Neural cell (in vitro differentiated cells): ENCODE results near the gene SMIM38. TPM values are rescaled to one million over a fixed set of nuclear protein-coding genes. Genes with fewer than 3 reads are reported as not detected.

Experiments
- H2AFZ ChIP-seq: fragments of 200-600, 300-800 bp; sonication (generic), shearing (Covaris generic); 2 replicates; pipeline ENCODE4 v1.6.0; 2014; ENCODE audit warnings: low read depth, mild to moderate bottlenecking, antibody characterized with exemption, low read length, moderate library complexity
- H3F3A ChIP-seq: fragments of 200-600 bp; shearing (Covaris generic); 2 replicates; pipeline ENCODE4 v1.6.1; 2016; ENCODE audit warnings: mild to moderate bottlenecking, moderate library complexity, mixed read lengths, antibody characterized with exemption, low read length; ENCODE audit not compliant: insufficient read depth, poor library complexity, severe bottlenecking
- H3K27ac ChIP-seq: fragments of 200-600, 300-800 bp; sonication (generic), shearing (Covaris generic); 2 replicates; pipeline ENCODE4 v1.5.1; 2014; ENCODE audit warnings: mild to moderate bottlenecking, low read length, moderate library complexity
- H3K27me3 ChIP-seq: fragments of 300-800, 200-600 bp; sonication (generic), shearing (Covaris generic); 2 replicates; pipeline ENCODE4 v1.6.0; 2014; ENCODE audit warnings: mild to moderate bottlenecking, low read depth, low read length, moderate library complexity; ENCODE audit not compliant: insufficient read depth
- H3K36me3 ChIP-seq: fragments of 300-800, 200-600 bp; sonication (generic), shearing (Covaris generic); 2 replicates; pipeline ENCODE4 v1.5.1; 2014; ENCODE audit warnings: mild to moderate bottlenecking, antibody characterized with exemption, low read length, moderate library complexity; ENCODE audit not compliant: insufficient read depth
- H3K4me2 ChIP-seq: fragments of 300-800, 200-600 bp; sonication (generic), shearing (Covaris generic); 2 replicates; pipeline ENCODE4 v1.6.0; 2014; ENCODE audit warnings: mild to moderate bottlenecking, low read length
- H3K4me3 ChIP-seq: fragments of 300-800, 200-600 bp; sonication (generic), shearing (Covaris generic); 2 replicates; pipeline ENCODE4 v1.5.1; 2014; ENCODE audit warnings: mild to moderate bottlenecking, low read length, moderate library complexity
- H3K79me2 ChIP-seq: fragments of 200-600 bp; shearing (Covaris generic); replicated peaks from 2 replicates; pipeline ENCODE4 v1.6.0; 2014; ENCODE audit warnings: mild to moderate bottlenecking, low read length, moderate library complexity; ENCODE audit not compliant: insufficient read depth
- H3K9ac ChIP-seq: fragments of 300-800, 200-600 bp; sonication (generic), shearing (Covaris generic); 2 replicates; pipeline ENCODE4 v1.6.1; 2016; ENCODE audit warnings: mild to moderate bottlenecking, low read length, mixed read lengths
- H3K9me2 ChIP-seq: fragments of 200-600 bp; shearing (Covaris generic); 2 replicates; pipeline ENCODE4 v1.6.1; 2016; ENCODE audit warnings: mild to moderate bottlenecking, low read length, mixed read lengths; ENCODE audit not compliant: insufficient read depth
- H3K9me3 ChIP-seq: fragments of 200-600, 300-800 bp; sonication (generic), shearing (Covaris generic); 2 replicates; pipeline ENCODE4 v1.6.1; 2016; ENCODE audit warnings: mild to moderate bottlenecking, mixed run types, low read length, moderate library complexity, mixed read lengths
- H4K20me1 ChIP-seq: fragments of 200-600 bp; shearing (Covaris generic); 2 replicates; pipeline ENCODE4 v1.6.1; 2016; ENCODE audit warnings: mild to moderate bottlenecking, mixed run types; ENCODE audit not compliant: insufficient read depth
- EP300 ChIP-seq: fragments of 450-650 bp; conservative IDR thresholded peaks from 2 replicates; pipeline ENCODE4 v1.6.1; 2014; ENCODE audit warnings: antibody characterized with exemption, mild to moderate bottlenecking, moderate library complexity; ENCODE audit not compliant: poor library complexity, severe bottlenecking
- EZH2 ChIP-seq: fragments of 200-600, 300-800 bp; shearing (Covaris generic), sonication (generic); IDR thresholded peaks from 2 replicates; pipeline ENCODE4 v1.6.1; 2014; ENCODE audit warnings: antibody characterized with exemption, low read length, borderline replicate concordance, mild to moderate bottlenecking; ENCODE audit not compliant: insufficient read depth, poor library complexity, severe bottlenecking
- MXI1 ChIP-seq: fragments of 450-650 bp; conservative IDR thresholded peaks from 2 replicates; pipeline ENCODE4 v1.6.1; 2014; ENCODE audit warnings: antibody characterized with exemption, mild to moderate bottlenecking; ENCODE audit not compliant: poor library complexity, severe bottlenecking
- POLR2AphosphoS5 ChIP-seq: IDR thresholded peaks from 2 replicates; pipeline ENCODE4 v1.6.1; 2012
- RAD21 ChIP-seq: fragments of 450-650 bp; conservative IDR thresholded peaks from 2 replicates; pipeline ENCODE4 v1.6.1; 2014; ENCODE audit warnings: antibody characterized with exemption, mild to moderate bottlenecking, moderate library complexity
- SMC3 ChIP-seq: fragments of 450-650 bp; conservative IDR thresholded peaks from 2 replicates; pipeline ENCODE4 v1.6.1; 2014; ENCODE audit warnings: antibody characterized with exemption, mild to moderate bottlenecking, moderate library complexity; ENCODE audit not compliant: poor library complexity
- TAF1 ChIP-seq: IDR thresholded peaks from 2 replicates; pipeline ENCODE4 v1.6.1; 2012; ENCODE audit warnings: low read depth
- polyA plus RNA-seq: library from polyadenylated mRNA; depleted of rRNA; stranded (reverse); fragments of >200 nt; gene quantifications from 2 replicates; pipeline ENCODE4 v1.2.3, GENCODE V29; 2014
- TF ChIP-seq, protein P1 (sequence below): IDR thresholded peaks from 2 replicates; pipeline ENCODE4 v1.6.1; 2012; ENCODE audit warnings: borderline replicate concordance
- TF ChIP-seq, protein P2 (sequence below): fragments of 450-650 bp; IDR thresholded peaks from 2 replicates; pipeline ENCODE4 v1.5.1; 2014; ENCODE audit warnings: antibody characterized with exemption, mild to moderate bottlenecking, moderate library complexity; ENCODE audit not compliant: poor library complexity, severe bottlenecking

The SMIM38 gene
- polyA plus RNA-seq, 1 donor from 2014 or later, result 1.9 TPM

DNA sequence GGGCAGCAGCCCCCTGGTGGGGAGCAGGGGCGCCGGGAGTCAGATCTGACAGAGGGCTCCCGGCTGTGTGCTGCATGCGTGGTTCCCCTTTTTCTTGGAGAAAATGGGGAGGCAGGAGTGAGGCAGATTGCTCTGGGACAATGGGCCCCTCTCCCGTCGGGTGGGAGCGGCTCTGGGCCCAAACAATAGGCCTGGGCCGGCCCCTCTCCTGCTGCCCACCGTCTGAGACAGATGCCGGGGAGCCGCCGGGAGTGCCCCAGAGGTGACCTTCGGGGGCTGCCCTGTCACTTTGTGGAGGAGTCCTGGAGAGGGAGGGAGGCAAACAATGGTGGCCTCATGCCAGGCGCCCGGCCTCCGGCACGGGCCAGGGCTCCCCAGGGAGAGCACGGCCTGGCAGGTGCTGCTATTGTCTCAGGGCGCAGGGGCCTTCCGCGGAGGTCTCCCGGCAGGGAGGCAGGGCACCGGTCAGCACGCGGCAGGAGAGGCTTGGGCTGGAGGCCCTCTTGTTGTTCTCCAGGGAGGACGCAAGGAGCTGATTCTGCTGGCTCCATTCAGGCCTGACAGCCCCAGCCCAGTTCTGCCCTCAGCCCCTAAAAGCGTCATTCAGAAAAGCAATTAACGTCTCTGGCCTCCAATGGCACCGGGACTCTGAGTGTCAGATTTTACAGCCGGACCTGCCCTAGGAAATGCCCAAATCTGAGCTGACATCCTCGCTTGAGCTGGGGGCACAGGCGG is 44.8 kb downstream of the SMIM38 start:
- Histone ChIP-seq H3K27me3 (no peaks in the 10 kb centered on the region), H3K4me3 (no peak overlapping the region)
- TF ChIP-seq RAD21 (no peak), TAF1 (no peak), SMC3 (no peak), POLR2AphosphoS5 (no peak), EP300 (no peak), EZH2 (no peak), MXI1 (no peak)
- TF ChIP-seq, protein P1, sequence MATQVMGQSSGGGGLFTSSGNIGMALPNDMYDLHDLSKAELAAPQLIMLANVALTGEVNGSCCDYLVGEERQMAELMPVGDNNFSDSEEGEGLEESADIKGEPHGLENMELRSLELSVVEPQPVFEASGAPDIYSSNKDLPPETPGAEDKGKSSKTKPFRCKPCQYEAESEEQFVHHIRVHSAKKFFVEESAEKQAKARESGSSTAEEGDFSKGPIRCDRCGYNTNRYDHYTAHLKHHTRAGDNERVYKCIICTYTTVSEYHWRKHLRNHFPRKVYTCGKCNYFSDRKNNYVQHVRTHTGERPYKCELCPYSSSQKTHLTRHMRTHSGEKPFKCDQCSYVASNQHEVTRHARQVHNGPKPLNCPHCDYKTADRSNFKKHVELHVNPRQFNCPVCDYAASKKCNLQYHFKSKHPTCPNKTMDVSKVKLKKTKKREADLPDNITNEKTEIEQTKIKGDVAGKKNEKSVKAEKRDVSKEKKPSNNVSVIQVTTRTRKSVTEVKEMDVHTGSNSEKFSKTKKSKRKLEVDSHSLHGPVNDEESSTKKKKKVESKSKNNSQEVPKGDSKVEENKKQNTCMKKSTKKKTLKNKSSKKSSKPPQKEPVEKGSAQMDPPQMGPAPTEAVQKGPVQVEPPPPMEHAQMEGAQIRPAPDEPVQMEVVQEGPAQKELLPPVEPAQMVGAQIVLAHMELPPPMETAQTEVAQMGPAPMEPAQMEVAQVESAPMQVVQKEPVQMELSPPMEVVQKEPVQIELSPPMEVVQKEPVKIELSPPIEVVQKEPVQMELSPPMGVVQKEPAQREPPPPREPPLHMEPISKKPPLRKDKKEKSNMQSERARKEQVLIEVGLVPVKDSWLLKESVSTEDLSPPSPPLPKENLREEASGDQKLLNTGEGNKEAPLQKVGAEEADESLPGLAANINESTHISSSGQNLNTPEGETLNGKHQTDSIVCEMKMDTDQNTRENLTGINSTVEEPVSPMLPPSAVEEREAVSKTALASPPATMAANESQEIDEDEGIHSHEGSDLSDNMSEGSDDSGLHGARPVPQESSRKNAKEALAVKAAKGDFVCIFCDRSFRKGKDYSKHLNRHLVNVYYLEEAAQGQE, result no peak
- TF ChIP-seq, protein P2, sequence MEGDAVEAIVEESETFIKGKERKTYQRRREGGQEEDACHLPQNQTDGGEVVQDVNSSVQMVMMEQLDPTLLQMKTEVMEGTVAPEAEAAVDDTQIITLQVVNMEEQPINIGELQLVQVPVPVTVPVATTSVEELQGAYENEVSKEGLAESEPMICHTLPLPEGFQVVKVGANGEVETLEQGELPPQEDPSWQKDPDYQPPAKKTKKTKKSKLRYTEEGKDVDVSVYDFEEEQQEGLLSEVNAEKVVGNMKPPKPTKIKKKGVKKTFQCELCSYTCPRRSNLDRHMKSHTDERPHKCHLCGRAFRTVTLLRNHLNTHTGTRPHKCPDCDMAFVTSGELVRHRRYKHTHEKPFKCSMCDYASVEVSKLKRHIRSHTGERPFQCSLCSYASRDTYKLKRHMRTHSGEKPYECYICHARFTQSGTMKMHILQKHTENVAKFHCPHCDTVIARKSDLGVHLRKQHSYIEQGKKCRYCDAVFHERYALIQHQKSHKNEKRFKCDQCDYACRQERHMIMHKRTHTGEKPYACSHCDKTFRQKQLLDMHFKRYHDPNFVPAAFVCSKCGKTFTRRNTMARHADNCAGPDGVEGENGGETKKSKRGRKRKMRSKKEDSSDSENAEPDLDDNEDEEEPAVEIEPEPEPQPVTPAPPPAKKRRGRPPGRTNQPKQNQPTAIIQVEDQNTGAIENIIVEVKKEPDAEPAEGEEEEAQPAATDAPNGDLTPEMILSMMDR, result no peak

DNA sequence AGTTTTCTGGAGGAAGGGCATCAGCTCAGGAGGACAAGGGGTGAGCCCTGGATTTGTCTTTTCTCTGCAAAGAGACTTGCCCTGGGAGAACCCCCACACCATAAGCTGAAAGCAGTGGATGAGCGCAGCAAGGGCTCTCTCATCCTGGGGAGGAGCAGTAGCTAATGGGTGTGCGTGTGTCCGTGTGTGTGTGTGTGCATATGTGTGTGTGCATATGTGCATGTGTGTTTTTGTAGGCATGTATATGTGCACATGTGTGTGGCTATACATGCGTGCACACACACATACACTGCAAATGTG is 45.3 kb downstream of the SMIM38 start:
- TF ChIP-seq TAF1 (no peak), MXI1 (no peak)
- Histone ChIP-seq H3K9me3 (no peaks in the 10 kb centered on the region), H3K36me3 (no peaks in the 10 kb centered on the region), H3K9ac (no peak overlapping the region), H4K20me1 (no peaks in the 10 kb centered on the region), H3K79me2 (no peaks in the 10 kb centered on the region), H3F3A (no peaks in the 10 kb centered on the region), H3K9me2 (no peaks in the 10 kb centered on the region), H3K4me2 (no peak overlapping the region), H3K27ac (no peak overlapping the region), H2AFZ (no peak overlapping the region), H3K4me3 (no peak overlapping the region), H3K27me3 (no peaks in the 10 kb centered on the region)

More for the DNA sequence above, 44.8 kb downstream of the SMIM38 start:
- Histone ChIP-seq H3K4me2 (no peak overlapping the region), H3K9me2 (no peaks in the 10 kb centered on the region), H3K79me2 (no peaks in the 10 kb centered on the region), H3K9ac (no peak overlapping the region), H2AFZ (no peak overlapping the region), H3K9me3 (no peaks in the 10 kb centered on the region), H4K20me1 (no peaks in the 10 kb centered on the region), H3K36me3 (no peaks in the 10 kb centered on the region), H3K27ac (no peak overlapping the region), H3F3A (no peaks in the 10 kb centered on the region)
